ENCODE data around the gene SMARCA4. TPM values are rescaled to one million over a fixed set of nuclear protein-coding genes. Genes with fewer than 3 reads are reported as not detected.
"Not testable (repeated sequence)": the region's sequence is repeated elsewhere in the genome, so short reads cannot be mapped to it uniquely, and the experiment has no call there.

SMARCA4 gene
- total RNA-seq, 2 experiments from 2014 or later, result 409 to 554 TPM

GRCh38 chr19:11101057-11101456, 140.2 kb downstream of the SMARCA4 start:
- CTCF ChIA-PET (ENCODE audit: unreplicated experiment), result no interaction called here
- H4K20me1 ChIP-seq (ENCODE audit: insufficient read depth, low read length), result peaks cover 5% of the 10 kb centered on the region; the same call in 1 of the 2 replicates
- peaks cover 48% of the 10 kb centered on the region for H3K79me2 ChIP-seq (ENCODE audit: insufficient read depth, low read depth, low read length)
- TF ChIP-seq EZH2phosphoT487 (IDR thresholded peaks at IDR 0.05; ENCODE audit: borderline replicate concordance, low read depth, low read length) (no peak), CTCF (conservative IDR thresholded peaks at IDR 0.05; ENCODE audit: low read length) (no peak)
- H3K36me3 ChIP-seq (ENCODE audit: insufficient read depth, low read length), result peaks cover 97% of the 10 kb centered on the region
- DNase-seq (ENCODE audit: low spot score), result no peak
- POLR2A ChIA-PET, result interaction anchor here (1.1 kb wide), 1 partner anchor 47 kb away, joined by 3 read pairs; no protein-coding TSS in a partner anchor
- no peaks in the 10 kb centered on the region for H3K9me2 ChIP-seq (ENCODE audit: insufficient read depth, low read length)
- H3K9me3 ChIP-seq (ENCODE audit: low read length), result no peaks in the 10 kb centered on the region
- no peak overlapping the region for H3K4me3 ChIP-seq (ENCODE audit: low read depth, low read length, poor library complexity, severe bottlenecking)
- H3K4me1 ChIP-seq (ENCODE audit: insufficient read depth, low read length, poor library complexity, severe bottlenecking), result no peaks in the 10 kb centered on the region
- intact Hi-C loops (cut with micrococcal nuclease; ENCODE audit: unreplicated experiment), result no loop called here
- H3K4me2 ChIP-seq (ENCODE audit: low read length), result no peak overlapping the region
- no peak overlapping the region for H3K27ac ChIP-seq (ENCODE audit: low read depth, low read length, poor library complexity, severe bottlenecking)
- BruUV-seq (replicated peaks), result no TSS peak
- no peak overlapping the region for H2AFZ ChIP-seq (ENCODE audit: low read length)

DNA sequence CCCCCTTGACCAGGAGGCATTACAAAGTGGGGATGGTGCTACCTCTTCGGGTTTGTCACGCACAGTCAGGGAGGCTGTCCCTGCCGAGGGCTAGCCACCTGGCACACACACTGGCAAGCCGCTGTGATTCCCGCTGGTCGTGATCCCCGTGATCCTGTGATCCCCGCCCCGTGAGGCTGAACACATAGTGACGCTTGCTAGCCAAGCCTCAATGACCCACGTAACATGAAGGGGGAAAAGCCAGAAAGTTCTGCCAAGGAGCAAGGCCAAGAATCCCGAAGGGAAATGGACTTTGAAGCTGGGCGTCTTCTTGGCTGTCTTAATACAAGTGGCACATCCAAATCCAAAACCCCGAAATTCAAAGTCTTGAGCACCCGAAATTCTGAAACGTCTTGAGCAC, 142.1 kb downstream of the SMARCA4 start:
- TF ChIP-seq EZH2phosphoT487 (IDR thresholded peaks at IDR 0.05; ENCODE audit: borderline replicate concordance, low read depth, low read length) (no peak), CTCF (conservative IDR thresholded peaks at IDR 0.05; ENCODE audit: low read length) (no peak)
- CTCF ChIA-PET (ENCODE audit: unreplicated experiment), result no interaction called here
- H3K79me2 ChIP-seq (ENCODE audit: insufficient read depth, low read depth, low read length), result peaks cover 29% of the 10 kb centered on the region

DNA sequence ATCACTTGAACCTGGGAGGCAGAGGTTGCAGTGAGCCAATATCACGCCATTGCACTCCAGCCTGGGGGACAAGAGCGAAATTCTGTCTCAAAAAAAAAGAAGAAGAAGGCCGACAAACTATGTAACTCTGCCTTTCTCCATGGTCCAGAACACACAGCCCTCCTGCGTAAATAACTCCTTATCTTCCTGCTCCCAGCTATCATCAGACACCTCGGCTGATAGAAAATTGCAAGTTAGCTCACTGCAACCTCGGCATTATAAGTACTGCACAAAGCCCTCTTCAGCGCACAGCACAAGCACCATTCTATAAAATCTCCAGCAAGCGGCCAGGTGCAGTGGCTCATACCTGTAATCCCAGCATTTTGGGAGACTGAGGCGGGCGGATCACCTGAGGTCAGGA, 142.8 kb downstream of the SMARCA4 start:
- Histone ChIP-seq H3K36me3 (ENCODE audit: insufficient read depth, low read length) (peaks cover 94% of the 10 kb centered on the region), H3K79me2 (ENCODE audit: insufficient read depth, low read depth, low read length) (peaks cover 22% of the 10 kb centered on the region)
- H2AFZ ChIP-seq (ENCODE audit: low read length); H4K20me1 ChIP-seq (ENCODE audit: insufficient read depth, low read length); CTCF ChIA-PET (ENCODE audit: unreplicated experiment); H3K27ac ChIP-seq (ENCODE audit: low read depth, low read length, poor library complexity, severe bottlenecking); H3K9me3 ChIP-seq (ENCODE audit: low read length); H3K4me3 ChIP-seq (ENCODE audit: low read depth, low read length, poor library complexity, severe bottlenecking); DNase-seq (ENCODE audit: low spot score); H3K4me1 ChIP-seq (ENCODE audit: insufficient read depth, low read length, poor library complexity, severe bottlenecking); POLR2A ChIA-PET; H3K4me2 ChIP-seq (ENCODE audit: low read length); intact Hi-C loops (cut with micrococcal nuclease; ENCODE audit: unreplicated experiment); H3K9me2 ChIP-seq (ENCODE audit: insufficient read depth, low read length): not testable (repeated sequence)
- BruUV-seq (replicated peaks), result TSS peak; percentile 26

More for the DNA sequence above, 142.1 kb downstream of the SMARCA4 start:
- POLR2A ChIA-PET, result no interaction called here
- Histone ChIP-seq H4K20me1 (ENCODE audit: insufficient read depth, low read length) (no peaks in the 10 kb centered on the region), H2AFZ (ENCODE audit: low read length) (no peak overlapping the region), H3K9me2 (ENCODE audit: insufficient read depth, low read length) (no peaks in the 10 kb centered on the region), H3K36me3 (ENCODE audit: insufficient read depth, low read length) (peaks cover 94% of the 10 kb centered on the region), H3K27ac (ENCODE audit: low read depth, low read length, poor library complexity, severe bottlenecking) (no peak overlapping the region), H3K4me1 (ENCODE audit: insufficient read depth, low read length, poor library complexity, severe bottlenecking) (no peaks in the 10 kb centered on the region), H3K9me3 (ENCODE audit: low read length) (no peaks in the 10 kb centered on the region), H3K4me3 (ENCODE audit: low read depth, low read length, poor library complexity, severe bottlenecking) (no peak overlapping the region), H3K4me2 (ENCODE audit: low read length) (no peak overlapping the region)
- intact Hi-C loops (cut with micrococcal nuclease; ENCODE audit: unreplicated experiment), result no loop called here
- no TSS peak for BruUV-seq (replicated peaks)
- no peak for DNase-seq (ENCODE audit: low spot score)
